Lower leg skin (tissue), 3 donors: ENCODE data around the gene KAT2B.

Experiments
- POLR2A ChIP-seq, 2 donors: fragments of 450-650 bp; IDR thresholded peaks; one replicate each; pipeline ENCODE4 v1.6.1; 2016 to 2017; ENCODE audit warnings: antibody characterized with exemption in 2 of 2, mild to moderate bottlenecking in 1 of 2, moderate library complexity in 1 of 2
- TF ChIP-seq, protein P1 (sequence below), 3 donors: fragments of 450-650 bp; IDR thresholded peaks; one replicate each; pipeline ENCODE4 v1.5.1; 2016; ENCODE audit warnings: antibody characterized with exemption in 3 of 3, mild to moderate bottlenecking in 3 of 3, moderate library complexity in 2 of 3

DNA sequence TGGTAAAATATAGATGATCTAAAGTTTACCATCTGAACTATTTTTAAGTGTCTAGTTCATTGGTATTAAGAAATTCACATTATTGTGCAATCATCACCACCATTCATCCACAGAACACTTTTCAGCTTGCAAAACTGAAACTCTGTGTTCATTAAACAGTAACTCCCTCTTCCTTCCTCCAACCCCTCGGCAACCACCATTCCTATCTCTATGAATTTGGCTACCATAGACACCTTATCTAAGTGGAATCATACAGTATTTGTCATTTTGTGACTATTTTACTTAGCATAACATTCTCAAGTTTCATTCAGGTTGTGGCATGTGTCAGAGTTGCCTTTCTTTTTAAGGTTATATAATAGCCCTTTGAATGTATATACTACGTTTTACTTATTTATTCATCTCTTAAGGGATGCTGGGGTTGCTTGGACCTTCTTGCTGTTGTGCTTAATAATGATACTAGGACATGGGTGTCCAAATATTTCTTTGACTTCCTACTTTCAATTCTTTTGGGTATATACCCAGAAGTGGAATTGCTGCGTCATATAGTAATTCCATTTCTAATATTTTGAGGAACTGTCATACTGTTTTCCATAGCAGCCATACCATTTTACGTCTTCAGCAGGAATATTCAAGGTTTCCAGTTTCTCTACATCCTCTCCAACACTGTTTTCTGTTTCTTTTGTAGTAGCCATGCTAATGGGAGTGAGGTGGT lies 20.9 kb downstream of the KAT2B start:
- TF ChIP-seq POLR2A (IDR thresholded peaks at IDR 0.05), result no peak
- TF ChIP-seq, protein P1, sequence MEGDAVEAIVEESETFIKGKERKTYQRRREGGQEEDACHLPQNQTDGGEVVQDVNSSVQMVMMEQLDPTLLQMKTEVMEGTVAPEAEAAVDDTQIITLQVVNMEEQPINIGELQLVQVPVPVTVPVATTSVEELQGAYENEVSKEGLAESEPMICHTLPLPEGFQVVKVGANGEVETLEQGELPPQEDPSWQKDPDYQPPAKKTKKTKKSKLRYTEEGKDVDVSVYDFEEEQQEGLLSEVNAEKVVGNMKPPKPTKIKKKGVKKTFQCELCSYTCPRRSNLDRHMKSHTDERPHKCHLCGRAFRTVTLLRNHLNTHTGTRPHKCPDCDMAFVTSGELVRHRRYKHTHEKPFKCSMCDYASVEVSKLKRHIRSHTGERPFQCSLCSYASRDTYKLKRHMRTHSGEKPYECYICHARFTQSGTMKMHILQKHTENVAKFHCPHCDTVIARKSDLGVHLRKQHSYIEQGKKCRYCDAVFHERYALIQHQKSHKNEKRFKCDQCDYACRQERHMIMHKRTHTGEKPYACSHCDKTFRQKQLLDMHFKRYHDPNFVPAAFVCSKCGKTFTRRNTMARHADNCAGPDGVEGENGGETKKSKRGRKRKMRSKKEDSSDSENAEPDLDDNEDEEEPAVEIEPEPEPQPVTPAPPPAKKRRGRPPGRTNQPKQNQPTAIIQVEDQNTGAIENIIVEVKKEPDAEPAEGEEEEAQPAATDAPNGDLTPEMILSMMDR (IDR thresholded peaks at IDR 0.05), result no peak
